ENCODE results near the gene DGKD.
A peak's percentile ranks its signal among the peaks of the same experiment; 100 is the strongest.

Gene DGKD

DNA sequence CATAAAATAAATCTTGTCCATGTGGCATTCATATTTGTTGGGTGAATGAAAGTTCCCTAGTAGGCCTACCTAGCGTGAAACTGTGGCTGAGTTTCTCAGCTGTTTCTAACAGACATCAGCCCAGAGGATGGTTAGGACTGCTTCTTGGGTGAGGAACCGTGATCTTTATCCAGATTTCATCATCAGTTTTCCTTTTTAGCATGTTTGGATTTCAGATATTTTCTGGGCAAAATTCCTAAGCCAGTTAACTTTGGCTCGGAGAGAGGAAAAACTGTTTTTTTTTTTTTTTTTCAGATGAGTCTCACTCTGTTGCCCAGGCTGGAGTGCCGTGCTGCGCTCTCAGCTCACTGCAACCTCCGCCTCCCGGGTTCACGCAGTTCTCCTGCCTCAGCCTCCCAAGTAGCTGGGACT, 53.5 kb downstream of the DGKD start:
- H3K27me3 Mint-ChIP-seq: no peaks in the 10 kb centered on the region
- no peak overlapping the region for H3K4me3 Mint-ChIP-seq
- peaks cover 84% of the 10 kb centered on the region for H3K4me1 Mint-ChIP-seq
- peaks cover 18% of the 10 kb centered on the region for H3K36me3 Mint-ChIP-seq
- H3K27ac Mint-ChIP-seq: peak overlapping the region; percentile 17
- H3K9me3 Mint-ChIP-seq: peaks cover 5% of the 10 kb centered on the region

DNA sequence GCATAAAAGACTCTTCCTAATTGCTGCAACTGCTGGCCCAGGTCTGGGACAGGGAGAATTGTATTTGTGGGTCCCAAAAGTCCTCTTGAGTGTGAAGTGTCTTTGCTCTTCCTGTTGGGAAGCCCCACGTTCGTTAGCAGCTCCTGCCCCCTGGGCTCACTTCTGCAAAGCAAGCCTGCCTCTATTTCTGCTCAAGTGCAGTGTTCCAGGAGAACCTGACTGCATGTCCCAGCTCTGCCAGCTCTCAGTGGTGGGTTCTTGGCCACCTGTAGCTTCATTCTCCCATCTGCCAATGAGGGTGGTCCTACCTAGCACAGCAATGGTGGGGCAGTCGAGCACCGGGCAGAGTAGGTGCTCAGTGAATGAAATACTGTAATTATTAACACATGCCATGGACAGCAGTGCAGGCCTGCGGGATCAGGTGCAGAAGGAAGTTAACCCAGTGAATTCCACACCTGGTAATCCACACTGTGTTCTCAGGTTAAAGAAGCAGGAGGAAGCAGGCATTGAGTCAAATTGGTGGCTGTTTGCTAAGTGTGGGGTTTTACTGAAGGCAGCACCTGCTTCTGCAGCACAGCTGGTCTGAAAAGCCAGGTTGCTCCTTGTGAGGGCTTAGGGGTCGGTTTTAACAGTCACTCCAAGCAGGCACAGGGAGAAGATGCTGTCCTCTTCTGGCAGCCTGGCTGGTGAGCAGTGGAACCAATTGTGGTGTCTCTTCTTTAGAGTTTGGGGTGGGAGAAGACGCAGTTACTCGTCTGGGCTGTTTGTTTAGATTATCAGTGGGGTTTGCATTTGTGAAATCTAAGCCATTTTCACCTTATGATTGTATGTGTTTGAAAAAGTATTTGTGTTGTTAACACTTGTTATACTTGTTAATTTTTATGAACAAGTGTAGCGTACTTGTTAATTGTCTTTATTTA, 54.3 kb downstream of the DGKD start:
- H3K4me3 Mint-ChIP-seq: peak overlapping the region; percentile 50
- H3K4me1 Mint-ChIP-seq: peaks cover 89% of the 10 kb centered on the region
- H3K36me3 Mint-ChIP-seq: peaks cover 20% of the 10 kb centered on the region

DNA sequence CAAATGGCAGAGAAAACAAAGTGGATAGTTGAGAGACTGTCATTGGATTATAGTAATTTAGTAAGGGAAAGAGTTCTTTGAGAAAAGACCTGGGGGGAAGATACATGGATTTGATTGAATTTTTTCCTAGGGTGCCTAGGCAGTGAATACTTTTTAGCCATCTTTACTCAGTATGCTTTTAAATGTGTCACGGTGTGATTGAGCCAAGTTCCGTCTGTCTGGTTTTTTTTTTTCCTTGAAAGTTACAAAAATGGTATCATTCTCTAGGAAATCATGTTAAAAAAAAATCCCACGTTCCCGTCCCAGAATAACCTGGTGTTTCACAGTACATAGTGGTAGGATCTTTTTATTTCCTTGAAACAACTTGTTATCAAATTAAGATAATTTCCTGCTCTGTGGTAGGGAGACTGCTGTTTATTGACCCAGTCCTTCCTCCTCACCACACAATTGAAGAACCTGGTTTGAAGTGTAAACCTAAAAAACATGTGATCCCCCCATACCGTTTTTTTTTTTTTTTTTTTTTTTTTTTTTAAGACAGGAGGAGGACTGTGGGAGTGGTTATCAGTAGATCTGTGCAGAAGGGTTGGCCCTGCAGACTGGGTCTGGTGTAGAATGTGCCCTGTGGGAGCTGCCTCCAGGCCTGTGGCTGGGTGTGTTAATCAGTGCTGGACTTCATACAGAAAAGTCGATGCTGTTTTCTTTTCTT, 55.1 kb downstream of the DGKD start:
- Mint-ChIP-seq H3K9me3 (peaks cover 9% of the 10 kb centered on the region), H3K27me3 (no peaks in the 10 kb centered on the region), H3K27ac (peak overlapping the region; percentile 93), H3K4me1 (peaks cover 91% of the 10 kb centered on the region), H3K4me3 (peak overlapping the region; percentile 50), H3K36me3 (peaks cover 19% of the 10 kb centered on the region)

More for the DNA sequence above, 54.3 kb downstream of the DGKD start:
- no peaks in the 10 kb centered on the region for H3K27me3 Mint-ChIP-seq
- H3K9me3 Mint-ChIP-seq: peaks cover 9% of the 10 kb centered on the region
- peak overlapping the region; percentile 93 for H3K27ac Mint-ChIP-seq

DNA sequence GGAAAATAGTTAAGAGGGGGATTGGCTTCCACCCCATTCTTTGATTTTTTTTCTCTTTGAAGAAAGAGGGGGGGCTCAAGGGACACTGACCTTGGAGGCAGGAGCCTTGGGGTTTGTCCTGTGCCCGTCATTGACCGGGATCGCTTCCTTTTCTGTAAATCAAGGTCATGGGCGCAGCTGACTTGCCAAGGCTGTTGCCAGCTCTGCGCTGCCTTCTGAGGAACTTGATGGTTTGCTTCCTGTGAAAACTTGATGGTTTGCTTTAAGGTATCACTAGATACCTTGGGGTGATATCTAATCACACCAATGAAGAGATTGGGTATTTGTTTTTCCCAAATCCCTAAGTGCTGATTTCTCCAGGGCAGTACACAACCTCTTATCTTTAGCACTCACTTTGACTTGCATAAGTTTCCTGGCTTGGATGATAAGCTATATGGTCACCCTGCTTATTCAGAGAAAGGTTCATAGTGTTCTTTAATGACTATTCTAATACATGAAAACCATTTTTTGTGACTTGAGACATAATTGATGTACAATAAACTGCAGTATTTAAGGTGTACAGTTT, 56.0 kb downstream of the DGKD start:
- H3K27me3 Mint-ChIP-seq: no peaks in the 10 kb centered on the region
- peaks cover 9% of the 10 kb centered on the region for H3K9me3 Mint-ChIP-seq
- H3K27ac Mint-ChIP-seq: peak overlapping the region; percentile 93
- H3K4me3 Mint-ChIP-seq: peak overlapping the region; percentile 63
- H3K4me1 Mint-ChIP-seq: peaks cover 93% of the 10 kb centered on the region
- H3K36me3 Mint-ChIP-seq: peaks cover 20% of the 10 kb centered on the region

DNA sequence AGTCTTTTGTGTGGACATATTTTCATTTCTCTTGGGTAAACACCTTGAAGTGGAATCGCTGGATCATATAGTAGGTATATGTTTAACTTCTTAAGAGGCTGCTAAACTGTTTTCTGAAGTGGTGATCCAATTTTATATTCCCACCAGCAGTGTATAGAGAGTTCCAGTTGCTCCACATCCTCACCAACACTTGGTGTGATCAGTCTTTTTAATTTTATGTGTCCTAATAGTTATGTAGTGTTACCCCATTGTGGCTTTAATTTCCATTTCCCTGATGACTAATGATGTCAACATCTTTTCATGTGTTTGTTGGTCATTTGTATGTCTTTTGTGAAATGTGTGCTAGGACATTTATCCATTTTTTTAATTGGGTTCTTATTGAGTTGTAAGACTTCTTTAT, 56.9 kb downstream of the DGKD start:
- H3K27me3 Mint-ChIP-seq: no peaks in the 10 kb centered on the region
- peaks cover 21% of the 10 kb centered on the region for H3K36me3 Mint-ChIP-seq
- no peak overlapping the region for H3K4me3 Mint-ChIP-seq
- H3K27ac Mint-ChIP-seq: peak overlapping the region; percentile 87
- H3K9me3 Mint-ChIP-seq: peaks cover 9% of the 10 kb centered on the region
- peaks cover 95% of the 10 kb centered on the region for H3K4me1 Mint-ChIP-seq

DNA sequence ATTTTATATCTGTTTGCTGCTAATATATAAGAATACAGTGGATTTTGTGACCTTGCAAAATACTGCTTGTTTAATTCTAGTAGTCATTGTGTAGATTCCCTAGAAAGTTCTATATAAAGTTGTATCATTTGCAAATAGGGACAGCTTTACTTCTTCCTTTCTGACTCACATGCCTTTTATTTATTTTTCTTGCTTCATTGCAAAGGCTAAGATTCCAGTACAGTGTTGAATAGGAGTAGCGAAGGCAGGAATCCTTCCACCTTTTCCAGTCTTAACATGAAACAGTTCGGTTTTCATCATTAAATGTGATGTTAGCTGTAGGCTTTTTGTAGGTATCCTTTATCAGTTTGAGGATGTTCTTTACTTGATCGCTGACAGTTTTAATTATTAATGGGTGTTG, 58.1 kb downstream of the DGKD start:
- H3K9me3 Mint-ChIP-seq: peaks cover 9% of the 10 kb centered on the region
- H3K36me3 Mint-ChIP-seq: peaks cover 21% of the 10 kb centered on the region
- H3K27me3 Mint-ChIP-seq: no peaks in the 10 kb centered on the region
- H3K4me3 Mint-ChIP-seq: no peak overlapping the region
- peaks cover 95% of the 10 kb centered on the region for H3K4me1 Mint-ChIP-seq
- peak overlapping the region; percentile 73 for H3K27ac Mint-ChIP-seq

DNA sequence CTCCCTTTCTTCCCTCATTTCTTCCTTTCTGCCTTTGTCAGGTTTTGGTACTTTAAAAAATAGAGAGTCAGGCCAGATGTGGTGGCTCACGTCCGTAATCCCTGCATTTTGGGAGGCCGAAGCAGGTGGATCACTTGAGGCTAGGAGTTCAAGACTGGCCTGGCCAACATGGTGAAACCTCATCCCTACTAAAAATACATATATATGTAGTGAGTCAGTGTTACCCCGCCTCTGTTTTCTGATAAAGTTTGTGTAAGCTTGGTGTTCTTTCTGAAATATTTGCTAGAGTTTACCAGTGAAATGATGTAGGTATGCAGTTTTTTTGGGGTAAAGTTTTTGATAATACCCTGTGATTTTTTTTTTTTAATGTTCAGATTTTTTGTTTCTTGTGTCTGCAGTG, 58.8 kb downstream of the DGKD start:
- H3K27ac Mint-ChIP-seq: peak overlapping the region; percentile 97
- peaks cover 21% of the 10 kb centered on the region for H3K36me3 Mint-ChIP-seq
- H3K4me3 Mint-ChIP-seq: peak overlapping the region; percentile 64
- H3K4me1 Mint-ChIP-seq: peaks cover 98% of the 10 kb centered on the region
- H3K9me3 Mint-ChIP-seq: peaks cover 9% of the 10 kb centered on the region
- H3K27me3 Mint-ChIP-seq: no peaks in the 10 kb centered on the region

DNA sequence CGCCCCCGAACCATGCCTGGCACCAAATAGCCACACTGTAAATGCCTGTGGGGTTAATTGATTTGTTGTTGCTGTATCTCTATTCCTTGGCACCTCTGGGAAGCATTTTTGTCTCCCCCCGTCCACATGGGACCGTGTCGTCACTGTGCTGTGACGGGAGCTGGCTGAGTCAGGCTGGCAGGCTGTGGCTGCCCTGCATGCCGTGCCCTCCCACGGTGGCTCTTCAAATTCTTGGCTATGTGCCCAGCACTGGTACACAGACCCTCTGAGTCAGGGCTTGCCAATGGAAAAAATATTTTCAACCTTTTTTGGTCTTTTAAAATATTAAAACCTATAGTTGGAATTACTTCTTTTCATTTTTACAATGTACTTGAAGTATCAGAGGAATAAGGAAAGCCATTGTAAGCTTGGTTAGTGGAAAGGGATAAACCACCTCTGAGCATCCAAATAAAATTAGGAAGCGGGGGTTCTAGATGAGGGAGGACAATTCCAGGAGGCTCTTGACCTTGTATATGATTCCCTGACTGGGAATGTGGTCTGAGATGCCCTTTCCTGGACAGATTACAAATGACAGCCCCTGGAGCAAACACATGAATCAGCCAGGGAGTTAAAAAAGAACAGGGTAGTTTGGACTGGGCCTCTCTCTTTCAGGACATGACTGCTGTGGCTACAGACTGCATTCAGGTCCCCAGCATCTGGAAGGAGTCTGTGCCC, 59.4 kb downstream of the DGKD start:
- H3K4me3 Mint-ChIP-seq: peak overlapping the region; percentile 64
- peak overlapping the region; percentile 97 for H3K27ac Mint-ChIP-seq
- no peaks in the 10 kb centered on the region for H3K27me3 Mint-ChIP-seq
- peaks cover 98% of the 10 kb centered on the region for H3K4me1 Mint-ChIP-seq
- H3K36me3 Mint-ChIP-seq: peaks cover 18% of the 10 kb centered on the region
- peaks cover 9% of the 10 kb centered on the region for H3K9me3 Mint-ChIP-seq

DNA sequence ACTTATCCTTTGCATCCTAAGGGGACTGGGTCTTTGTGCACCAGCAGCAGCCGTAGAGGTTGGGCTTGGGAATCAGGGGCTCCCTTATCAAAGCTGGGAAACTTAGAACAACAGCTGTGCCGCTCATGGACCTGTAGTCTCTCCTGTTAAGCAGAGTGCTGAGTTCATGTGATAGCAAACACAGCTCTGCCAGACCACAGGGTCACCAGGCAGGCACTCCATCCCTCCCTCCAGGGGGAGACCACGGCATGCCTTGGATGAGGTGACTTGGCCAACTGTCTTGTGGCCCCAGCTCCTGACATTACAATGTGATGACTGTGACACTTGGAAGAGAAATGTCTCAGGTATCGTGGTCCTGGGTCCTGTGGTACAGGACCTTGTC, 60.0 kb downstream of the DGKD start:
- no peaks in the 10 kb centered on the region for H3K27me3 Mint-ChIP-seq
- peaks cover 98% of the 10 kb centered on the region for H3K4me1 Mint-ChIP-seq
- H3K4me3 Mint-ChIP-seq: peak overlapping the region; percentile 19
- H3K9me3 Mint-ChIP-seq: peaks cover 9% of the 10 kb centered on the region
- H3K36me3 Mint-ChIP-seq: peaks cover 18% of the 10 kb centered on the region
- peak overlapping the region; percentile 53 for H3K27ac Mint-ChIP-seq

DNA sequence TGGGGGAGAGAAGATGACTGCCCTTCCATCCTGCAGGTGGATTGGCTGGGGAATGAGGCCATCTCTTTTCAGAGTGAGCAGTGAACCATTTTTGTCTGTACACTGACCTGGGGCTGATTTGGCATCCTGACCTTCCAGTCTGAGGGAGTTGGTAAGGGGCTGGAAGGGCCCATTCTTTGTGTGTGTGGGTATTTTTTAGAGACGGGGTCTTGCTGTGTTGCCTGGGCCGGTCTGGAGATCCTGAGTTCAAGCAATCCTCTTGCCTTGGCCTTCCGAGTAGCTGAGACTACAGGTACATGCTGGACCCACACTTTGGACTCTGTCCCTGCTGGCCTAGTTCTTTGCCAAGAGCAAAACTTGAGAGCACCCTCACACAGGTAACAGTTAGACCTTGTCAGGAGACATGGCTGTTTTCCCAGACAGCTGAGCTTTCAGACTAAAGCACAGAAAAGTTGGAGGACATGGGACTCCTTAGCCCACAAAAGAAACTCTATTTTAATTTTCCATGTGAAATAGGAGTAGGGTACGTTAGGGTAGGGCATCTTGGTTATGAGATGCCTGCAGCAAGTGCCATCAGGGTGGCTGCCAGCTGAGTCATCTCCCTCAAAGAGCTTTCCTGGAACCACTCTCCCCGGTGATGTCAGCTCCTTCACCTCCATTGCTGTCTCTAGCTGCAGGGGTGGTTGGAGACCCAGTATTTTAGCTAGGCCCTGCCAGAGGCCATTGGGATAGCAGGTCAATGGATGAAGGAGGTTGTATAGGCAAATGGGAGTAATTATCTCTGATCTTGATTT, 60.7 kb downstream of the DGKD start:
- Mint-ChIP-seq H3K27me3 (no peaks in the 10 kb centered on the region), H3K27ac (peak overlapping the region; percentile 91), H3K36me3 (peaks cover 18% of the 10 kb centered on the region), H3K9me3 (peaks cover 9% of the 10 kb centered on the region), H3K4me1 (peaks cover 98% of the 10 kb centered on the region), H3K4me3 (peak overlapping the region; percentile 71)

DNA sequence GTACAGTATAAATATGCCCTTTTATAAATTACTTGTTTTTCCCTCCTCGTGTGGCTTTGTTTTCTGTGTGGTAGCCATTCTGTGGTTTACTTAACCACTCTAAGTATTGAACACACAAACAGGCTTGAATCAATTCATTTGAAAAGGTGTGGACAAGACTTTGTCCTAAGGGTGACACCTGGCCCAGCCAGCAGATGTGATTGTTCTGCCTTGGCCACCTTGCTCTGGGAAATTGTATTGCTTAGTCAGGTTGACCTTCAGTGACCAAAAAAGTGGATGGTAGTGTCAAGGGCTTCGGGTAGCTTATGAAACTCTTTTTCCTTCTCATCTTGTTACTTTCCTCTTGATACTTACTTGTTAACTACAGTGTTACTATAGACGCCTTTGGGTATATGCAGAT, 61.9 kb downstream of the DGKD start:
- Mint-ChIP-seq H3K9me3 (peaks cover 9% of the 10 kb centered on the region), H3K27ac (peak overlapping the region; percentile 76), H3K4me1 (peaks cover 98% of the 10 kb centered on the region), H3K4me3 (peak overlapping the region; percentile 52), H3K36me3 (peaks cover 15% of the 10 kb centered on the region), H3K27me3 (no peaks in the 10 kb centered on the region)

DNA sequence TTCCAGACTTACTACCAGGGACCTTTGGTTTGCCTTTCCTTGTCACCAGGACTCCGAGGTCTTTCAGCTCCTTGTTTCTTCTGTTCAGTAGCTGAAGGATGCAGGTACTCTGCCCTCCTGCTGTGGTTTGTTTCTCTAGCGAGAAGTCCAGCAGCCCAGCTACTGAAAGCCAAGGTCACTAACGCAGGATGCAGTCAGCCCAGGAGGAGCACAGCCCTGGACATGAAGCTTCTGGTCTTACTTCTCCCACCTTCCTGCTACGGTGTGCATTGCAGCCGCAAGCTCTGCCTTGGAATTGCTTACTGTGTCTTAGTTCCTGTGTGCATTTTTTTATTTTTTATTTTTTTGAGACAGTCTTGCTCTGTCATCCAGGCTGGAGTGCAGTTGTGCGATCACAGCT, 62.4 kb downstream of the DGKD start:
- H3K9me3 Mint-ChIP-seq: peaks cover 7% of the 10 kb centered on the region
- no peak overlapping the region for H3K4me3 Mint-ChIP-seq
- H3K27me3 Mint-ChIP-seq: no peaks in the 10 kb centered on the region
- peak overlapping the region; percentile 76 for H3K27ac Mint-ChIP-seq
- H3K36me3 Mint-ChIP-seq: peaks cover 10% of the 10 kb centered on the region
- peaks cover 98% of the 10 kb centered on the region for H3K4me1 Mint-ChIP-seq

DNA sequence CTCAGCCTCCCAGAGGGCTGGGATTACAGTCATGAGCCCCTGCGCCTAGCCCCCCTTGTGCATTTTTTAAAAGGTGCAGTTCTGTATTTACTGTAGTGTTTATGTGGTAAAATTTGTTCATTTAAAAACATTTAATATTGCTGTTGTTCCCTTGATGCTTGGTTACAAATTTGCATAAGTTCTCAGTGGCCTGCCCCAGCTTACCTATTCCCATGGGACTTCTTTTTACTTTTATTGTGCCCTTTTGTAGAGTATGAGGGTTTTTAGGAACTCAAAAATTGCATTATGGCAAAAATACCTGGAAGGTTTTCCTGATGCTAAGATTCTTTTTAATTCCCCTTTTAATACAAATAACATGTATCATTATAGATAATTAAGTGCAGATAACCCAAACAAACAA, 63.0 kb downstream of the DGKD start:
- H3K4me1 Mint-ChIP-seq: peaks cover 98% of the 10 kb centered on the region
- peaks cover 5% of the 10 kb centered on the region for H3K9me3 Mint-ChIP-seq
- peak overlapping the region; percentile 51 for H3K27ac Mint-ChIP-seq
- H3K27me3 Mint-ChIP-seq: no peaks in the 10 kb centered on the region
- peaks cover 8% of the 10 kb centered on the region for H3K36me3 Mint-ChIP-seq
- H3K4me3 Mint-ChIP-seq: peak overlapping the region; percentile 26

DNA sequence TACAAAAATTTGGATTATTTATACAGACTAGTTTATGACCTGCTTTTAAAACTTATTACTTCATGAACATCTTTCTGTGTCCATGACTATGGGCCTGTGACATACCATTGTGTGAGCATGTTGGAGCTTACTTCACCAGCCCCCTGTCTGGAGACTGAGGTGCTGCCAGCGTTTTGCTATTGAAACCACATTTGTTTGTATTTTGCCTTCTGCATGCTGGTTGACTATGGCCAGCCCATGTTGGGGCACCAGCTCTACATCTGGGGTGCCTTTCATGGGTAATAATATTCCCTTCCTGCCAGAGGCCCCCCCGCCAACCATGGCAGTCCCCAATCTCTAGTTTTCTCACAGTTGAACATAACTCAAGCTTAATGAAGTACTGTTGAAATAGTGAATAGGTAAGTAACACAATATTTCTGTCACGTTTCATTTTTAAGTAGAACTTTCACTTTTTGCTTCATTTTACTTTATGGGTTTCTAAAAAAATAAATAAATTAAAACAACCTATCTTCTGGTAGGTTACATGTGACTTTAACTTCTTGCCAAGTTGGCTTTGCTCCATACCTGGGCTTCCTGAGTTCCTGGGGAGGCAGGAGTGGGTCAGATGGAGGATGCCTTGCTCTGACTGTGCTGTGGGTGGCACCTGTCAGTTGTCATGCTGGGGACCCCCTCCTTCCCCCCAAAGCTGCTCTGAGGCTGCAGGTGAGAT, 63.9 kb downstream of the DGKD start:
- H3K4me1 Mint-ChIP-seq: peaks cover 98% of the 10 kb centered on the region
- H3K36me3 Mint-ChIP-seq: peaks cover 6% of the 10 kb centered on the region
- no peaks in the 10 kb centered on the region for H3K9me3 Mint-ChIP-seq
- H3K4me3 Mint-ChIP-seq: peak overlapping the region; percentile 88
- H3K27ac Mint-ChIP-seq: peak overlapping the region; percentile 83
- H3K27me3 Mint-ChIP-seq: no peaks in the 10 kb centered on the region

Measured in activated naive CD4-positive, alpha-beta T cell treated with anti-CD3 and anti-CD28 coated beads, Interleukin-2, amount 50 U/mL, for 24 hours (primary cell).